SK-N-SH treated with all-trans-retinoic acid at 6 μM for 48 hours (cell line): ENCODE measurements around the gene PARD3B.

Source experiments
- ATAC-seq: fragments of 200-7000 bp; cut with Tn5 transposase; 3 replicates; pipeline ENCODE4 v1.9.1; 2020; ENCODE audit warnings: mild to moderate bottlenecking, moderate library complexity
- ARNTL ChIP-seq: fragments of 450-650 bp; formaldehyde crosslinking; IDR thresholded peaks from 2 replicates; pipeline ENCODE4 v1.5.0; 2020; ENCODE audit warnings: low read depth, mild to moderate bottlenecking, moderate library complexity, borderline replicate concordance
- BACH2 ChIP-seq: fragments of 250-450 bp; sonication (Bioruptor Pico); IDR thresholded peaks from 2 replicates; pipeline ENCODE4 v1.9.0; 2021; ENCODE audit warnings: mild to moderate bottlenecking, borderline replicate concordance
- CSDC2 ChIP-seq: fragments of 250-450 bp; sonication (Bioruptor Pico); IDR thresholded peaks from 2 replicates; pipeline ENCODE4 v1.5.0; 2020; ENCODE audit warnings: mild to moderate bottlenecking, moderate library complexity
- ESRRG ChIP-seq: fragments of 250-450 bp; sonication (Bioruptor Pico); IDR thresholded peaks from 2 replicates; pipeline ENCODE4 v1.6.1; 2021; ENCODE audit warnings: mild to moderate bottlenecking
- ISL1 ChIP-seq: fragments of 250-450 bp; sonication (Bioruptor Pico); IDR thresholded peaks from 2 replicates; pipeline ENCODE4 v2.1.2; 2022; ENCODE audit warnings: mild to moderate bottlenecking, moderate library complexity
- PPARA ChIP-seq: fragments of 250-450 bp; sonication (Bioruptor Pico); IDR thresholded peaks from 2 replicates; pipeline ENCODE4 v1.5.0; 2020; ENCODE audit warnings: mild to moderate bottlenecking, borderline replicate concordance
- TCF4 ChIP-seq: fragments of 250-450 bp; sonication (Bioruptor Pico); IDR thresholded peaks from 2 replicates; pipeline ENCODE4 v1.8.0; 2021; ENCODE audit warnings: mild to moderate bottlenecking, moderate library complexity, borderline replicate concordance
- TOX ChIP-seq: fragments of 250-450 bp; sonication (Bioruptor Pico); IDR thresholded peaks from 2 replicates; pipeline ENCODE4 v1.8.0; 2021; ENCODE audit warnings: mild to moderate bottlenecking, moderate library complexity, borderline replicate concordance
- ZC3H10 ChIP-seq: fragments of 250-450 bp; sonication (Bioruptor Pico); IDR thresholded peaks from 2 replicates; pipeline ENCODE4 v1.5.1; 2021; ENCODE audit warnings: mild to moderate bottlenecking, moderate library complexity
- ZFP3 ChIP-seq: fragments of 250-450 bp; sonication (Bioruptor Pico); IDR thresholded peaks from 2 replicates; pipeline ENCODE4 v1.5.0; 2020; ENCODE audit warnings: mild to moderate bottlenecking, moderate library complexity
- ZNF565 ChIP-seq: fragments of 450-650 bp; formaldehyde crosslinking; conservative IDR thresholded peaks from 2 replicates; pipeline ENCODE4 v1.5.0; 2020; ENCODE audit warnings: low read depth, mild to moderate bottlenecking, moderate library complexity
- ZNF70 ChIP-seq: fragments of 450-650 bp; formaldehyde crosslinking; IDR thresholded peaks from 2 replicates; pipeline ENCODE4 v1.5.0; 2020; ENCODE audit warnings: mild to moderate bottlenecking, moderate library complexity
- ZNF8 ChIP-seq: fragments of 450-650 bp; formaldehyde crosslinking; IDR thresholded peaks from 2 replicates; pipeline ENCODE4 v1.5.0; 2020; ENCODE audit warnings: mild to moderate bottlenecking, moderate library complexity
- TF ChIP-seq, protein P1 (sequence below): fragments of 250-450 bp; sonication (Bioruptor Pico); IDR thresholded peaks from 2 replicates; pipeline ENCODE4 v1.5.1; 2021; ENCODE audit warnings: mild to moderate bottlenecking, moderate library complexity
- TF ChIP-seq, protein P2 (sequence below): fragments of 250-450 bp; sonication (Bioruptor Pico); IDR thresholded peaks from 2 replicates; pipeline ENCODE4 v1.5.0; 2020; ENCODE audit warnings: mild to moderate bottlenecking, moderate library complexity
- TF ChIP-seq, protein P3 (sequence below): fragments of 250-450 bp; sonication (Bioruptor Pico); IDR thresholded peaks from 2 replicates; pipeline ENCODE4 v1.8.0; 2020; ENCODE audit warnings: mild to moderate bottlenecking, moderate library complexity, borderline replicate concordance
- TF ChIP-seq, protein P4 (sequence below): fragments of 250-450 bp; sonication (Bioruptor Pico); IDR thresholded peaks from 2 replicates; pipeline ENCODE4 v1.8.0; 2021; ENCODE audit warnings: low read depth, mild to moderate bottlenecking, moderate library complexity, borderline replicate concordance
- TF ChIP-seq, protein P5 (sequence below): fragments of 250-450 bp; sonication (Bioruptor Pico); IDR thresholded peaks from 2 replicates; pipeline ENCODE4 v1.5.1; 2020; ENCODE audit warnings: low read depth, mild to moderate bottlenecking, moderate library complexity

PARD3B gene

DNA sequence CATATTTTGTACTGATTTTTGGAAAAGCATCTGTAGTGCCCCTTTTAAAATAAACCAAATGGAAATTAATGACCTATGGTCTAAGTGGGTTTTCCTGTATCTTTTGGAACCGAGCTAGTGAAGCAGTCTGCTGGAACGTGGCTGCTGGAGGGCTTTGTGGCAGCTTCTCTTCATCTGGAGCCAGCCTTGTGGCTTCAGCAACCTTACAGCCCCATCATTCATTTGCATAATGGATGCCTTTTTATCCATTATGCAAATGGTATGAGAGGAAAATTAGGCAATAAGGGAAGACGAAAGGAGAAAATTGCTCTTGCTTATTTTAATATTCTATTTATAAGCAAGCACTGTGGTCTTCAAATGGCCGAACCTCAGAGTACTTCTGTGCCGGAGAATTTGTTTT, 421.0 kb downstream of the PARD3B start:
- TF ChIP-seq TOX (CRISPR knock-in tag) (no peak), TCF4 (CRISPR knock-in tag) (no peak), ZNF8 (CRISPR knock-in tag) (no peak), CSDC2 (CRISPR knock-in tag) (no peak), ARNTL (CRISPR knock-in tag) (no peak), PPARA (CRISPR knock-in tag) (no peak), ZC3H10 (CRISPR knock-in tag) (no peak), ZFP3 (no peak), ESRRG (CRISPR knock-in tag) (no peak), ISL1 (CRISPR knock-in tag) (no peak), BACH2 (CRISPR knock-in tag) (no peak)
- TF ChIP-seq, protein P1, sequence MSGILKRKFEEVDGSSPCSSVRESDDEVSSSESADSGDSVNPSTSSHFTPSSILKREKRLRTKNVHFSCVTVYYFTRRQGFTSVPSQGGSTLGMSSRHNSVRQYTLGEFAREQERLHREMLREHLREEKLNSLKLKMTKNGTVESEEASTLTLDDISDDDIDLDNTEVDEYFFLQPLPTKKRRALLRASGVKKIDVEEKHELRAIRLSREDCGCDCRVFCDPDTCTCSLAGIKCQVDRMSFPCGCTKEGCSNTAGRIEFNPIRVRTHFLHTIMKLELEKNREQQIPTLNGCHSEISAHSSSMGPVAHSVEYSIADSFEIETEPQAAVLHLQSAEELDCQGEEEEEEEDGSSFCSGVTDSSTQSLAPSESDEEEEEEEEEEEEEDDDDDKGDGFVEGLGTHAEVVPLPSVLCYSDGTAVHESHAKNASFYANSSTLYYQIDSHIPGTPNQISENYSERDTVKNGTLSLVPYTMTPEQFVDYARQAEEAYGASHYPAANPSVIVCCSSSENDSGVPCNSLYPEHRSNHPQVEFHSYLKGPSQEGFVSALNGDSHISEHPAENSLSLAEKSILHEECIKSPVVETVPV (CRISPR knock-in tag), result no peak
- TF ChIP-seq, protein P2, sequence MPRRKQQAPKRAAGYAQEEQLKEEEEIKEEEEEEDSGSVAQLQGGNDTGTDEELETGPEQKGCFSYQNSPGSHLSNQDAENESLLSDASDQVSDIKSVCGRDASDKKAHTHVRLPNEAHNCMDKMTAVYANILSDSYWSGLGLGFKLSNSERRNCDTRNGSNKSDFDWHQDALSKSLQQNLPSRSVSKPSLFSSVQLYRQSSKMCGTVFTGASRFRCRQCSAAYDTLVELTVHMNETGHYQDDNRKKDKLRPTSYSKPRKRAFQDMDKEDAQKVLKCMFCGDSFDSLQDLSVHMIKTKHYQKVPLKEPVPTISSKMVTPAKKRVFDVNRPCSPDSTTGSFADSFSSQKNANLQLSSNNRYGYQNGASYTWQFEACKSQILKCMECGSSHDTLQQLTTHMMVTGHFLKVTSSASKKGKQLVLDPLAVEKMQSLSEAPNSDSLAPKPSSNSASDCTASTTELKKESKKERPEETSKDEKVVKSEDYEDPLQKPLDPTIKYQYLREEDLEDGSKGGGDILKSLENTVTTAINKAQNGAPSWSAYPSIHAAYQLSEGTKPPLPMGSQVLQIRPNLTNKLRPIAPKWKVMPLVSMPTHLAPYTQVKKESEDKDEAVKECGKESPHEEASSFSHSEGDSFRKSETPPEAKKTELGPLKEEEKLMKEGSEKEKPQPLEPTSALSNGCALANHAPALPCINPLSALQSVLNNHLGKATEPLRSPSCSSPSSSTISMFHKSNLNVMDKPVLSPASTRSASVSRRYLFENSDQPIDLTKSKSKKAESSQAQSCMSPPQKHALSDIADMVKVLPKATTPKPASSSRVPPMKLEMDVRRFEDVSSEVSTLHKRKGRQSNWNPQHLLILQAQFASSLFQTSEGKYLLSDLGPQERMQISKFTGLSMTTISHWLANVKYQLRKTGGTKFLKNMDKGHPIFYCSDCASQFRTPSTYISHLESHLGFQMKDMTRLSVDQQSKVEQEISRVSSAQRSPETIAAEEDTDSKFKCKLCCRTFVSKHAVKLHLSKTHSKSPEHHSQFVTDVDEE, result no peak
- TF ChIP-seq, protein P3, sequence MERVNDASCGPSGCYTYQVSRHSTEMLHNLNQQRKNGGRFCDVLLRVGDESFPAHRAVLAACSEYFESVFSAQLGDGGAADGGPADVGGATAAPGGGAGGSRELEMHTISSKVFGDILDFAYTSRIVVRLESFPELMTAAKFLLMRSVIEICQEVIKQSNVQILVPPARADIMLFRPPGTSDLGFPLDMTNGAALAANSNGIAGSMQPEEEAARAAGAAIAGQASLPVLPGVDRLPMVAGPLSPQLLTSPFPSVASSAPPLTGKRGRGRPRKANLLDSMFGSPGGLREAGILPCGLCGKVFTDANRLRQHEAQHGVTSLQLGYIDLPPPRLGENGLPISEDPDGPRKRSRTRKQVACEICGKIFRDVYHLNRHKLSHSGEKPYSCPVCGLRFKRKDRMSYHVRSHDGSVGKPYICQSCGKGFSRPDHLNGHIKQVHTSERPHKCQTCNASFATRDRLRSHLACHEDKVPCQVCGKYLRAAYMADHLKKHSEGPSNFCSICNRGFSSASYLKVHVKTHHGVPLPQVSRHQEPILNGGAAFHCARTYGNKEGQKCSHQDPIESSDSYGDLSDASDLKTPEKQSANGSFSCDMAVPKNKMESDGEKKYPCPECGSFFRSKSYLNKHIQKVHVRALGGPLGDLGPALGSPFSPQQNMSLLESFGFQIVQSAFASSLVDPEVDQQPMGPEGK, result no peak
- ATAC-seq, result no peak

DNA sequence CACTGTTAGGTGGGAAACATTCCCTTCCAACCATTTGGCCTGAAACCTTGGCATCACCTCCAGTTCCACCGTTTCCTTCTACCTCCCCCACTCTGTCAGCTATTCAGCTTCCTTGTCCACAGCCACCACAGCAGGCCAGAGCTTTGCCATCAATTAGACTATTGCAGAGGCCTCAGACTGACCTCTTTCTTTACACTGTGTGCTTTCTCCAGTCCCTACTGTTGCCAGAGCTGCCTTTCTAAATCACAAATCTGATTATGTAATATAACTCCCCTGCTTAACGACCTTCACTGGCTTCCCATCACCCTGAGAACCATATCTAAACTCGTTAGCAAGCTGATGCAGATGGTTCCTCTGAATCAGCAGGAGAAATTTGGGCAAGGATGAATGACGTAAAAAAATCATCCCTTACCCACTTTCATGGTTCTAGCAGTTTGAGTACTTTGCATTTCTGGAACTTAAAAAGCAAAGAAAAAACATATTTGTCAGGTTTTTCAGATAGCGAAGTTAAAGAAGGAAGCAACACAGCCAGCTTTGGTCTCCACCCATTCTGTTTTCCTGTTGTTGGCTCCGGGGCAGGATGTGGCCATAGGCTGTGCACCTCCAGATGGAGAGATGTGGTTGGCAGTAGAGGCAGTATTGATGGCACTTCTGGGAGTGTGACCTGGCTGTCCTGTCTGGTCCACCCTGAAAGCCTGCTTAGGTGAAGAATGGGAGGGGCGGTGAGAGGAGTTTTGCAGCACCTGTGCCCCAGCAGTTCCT, 422.1 kb downstream of the PARD3B start:
- ATAC-seq, result peak; percentile 35; the same call in 1 of the 3 replicates
- TF ChIP-seq, protein P4, sequence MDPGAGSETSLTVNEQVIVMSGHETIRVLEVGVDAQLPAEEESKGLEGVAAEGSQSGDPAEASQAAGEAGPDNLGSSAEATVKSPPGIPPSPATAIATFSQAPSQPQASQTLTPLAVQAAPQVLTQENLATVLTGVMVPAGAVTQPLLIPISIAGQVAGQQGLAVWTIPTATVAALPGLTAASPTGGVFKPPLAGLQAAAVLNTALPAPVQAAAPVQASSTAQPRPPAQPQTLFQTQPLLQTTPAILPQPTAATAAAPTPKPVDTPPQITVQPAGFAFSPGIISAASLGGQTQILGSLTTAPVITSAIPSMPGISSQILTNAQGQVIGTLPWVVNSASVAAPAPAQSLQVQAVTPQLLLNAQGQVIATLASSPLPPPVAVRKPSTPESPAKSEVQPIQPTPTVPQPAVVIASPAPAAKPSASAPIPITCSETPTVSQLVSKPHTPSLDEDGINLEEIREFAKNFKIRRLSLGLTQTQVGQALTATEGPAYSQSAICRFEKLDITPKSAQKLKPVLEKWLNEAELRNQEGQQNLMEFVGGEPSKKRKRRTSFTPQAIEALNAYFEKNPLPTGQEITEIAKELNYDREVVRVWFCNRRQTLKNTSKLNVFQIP, result no peak
- TF ChIP-seq, protein P2, result no peak
- no peak for TF ChIP-seq ZNF70 (CRISPR knock-in tag)
- TF ChIP-seq ZNF565 (CRISPR knock-in tag), result no peak
- TF ChIP-seq, protein P1 (CRISPR knock-in tag), result no peak
- no peak for TF ChIP-seq ARNTL (CRISPR knock-in tag)
- no peak for TF ChIP-seq ESRRG (CRISPR knock-in tag)
- no peak; the same call in 1 of the 2 replicates for TF ChIP-seq TCF4 (CRISPR knock-in tag)
- TF ChIP-seq, protein P5, sequence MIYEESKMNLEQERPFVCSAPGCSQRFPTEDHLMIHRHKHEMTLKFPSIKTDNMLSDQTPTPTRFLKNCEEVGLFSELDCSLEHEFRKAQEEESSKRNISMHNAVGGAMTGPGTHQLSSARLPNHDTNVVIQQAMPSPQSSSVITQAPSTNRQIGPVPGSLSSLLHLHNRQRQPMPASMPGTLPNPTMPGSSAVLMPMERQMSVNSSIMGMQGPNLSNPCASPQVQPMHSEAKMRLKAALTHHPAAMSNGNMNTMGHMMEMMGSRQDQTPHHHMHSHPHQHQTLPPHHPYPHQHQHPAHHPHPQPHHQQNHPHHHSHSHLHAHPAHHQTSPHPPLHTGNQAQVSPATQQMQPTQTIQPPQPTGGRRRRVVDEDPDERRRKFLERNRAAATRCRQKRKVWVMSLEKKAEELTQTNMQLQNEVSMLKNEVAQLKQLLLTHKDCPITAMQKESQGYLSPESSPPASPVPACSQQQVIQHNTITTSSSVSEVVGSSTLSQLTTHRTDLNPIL, result no peak
- no peak for TF ChIP-seq ZC3H10 (CRISPR knock-in tag)
